Prostate gland (tissue), 2 donors: ENCODE measurements around the gene MAP3K4.

Experiments used
- POLR2A ChIP-seq: fragments of 450-650 bp; IDR thresholded peaks from one replicate; pipeline ENCODE4 v1.6.1; 2016; ENCODE audit warnings: antibody characterized with exemption, mild to moderate bottlenecking
- TF ChIP-seq, protein P1 (sequence below), 4 experiments: fragments of 200-600 bp in 2 of 4; fragments of 450-650 bp in 2 of 4; sonication (generic) in 2 of 4; IDR thresholded peaks; 1 replicate in 3 of 4; 2 replicates in 1 of 4; pipeline ENCODE4 v1.5.1; 2016 to 2019; ENCODE audit warnings: antibody characterized with exemption in 4 of 4, mild to moderate bottlenecking in 2 of 4, moderate library complexity in 2 of 4

DNA sequence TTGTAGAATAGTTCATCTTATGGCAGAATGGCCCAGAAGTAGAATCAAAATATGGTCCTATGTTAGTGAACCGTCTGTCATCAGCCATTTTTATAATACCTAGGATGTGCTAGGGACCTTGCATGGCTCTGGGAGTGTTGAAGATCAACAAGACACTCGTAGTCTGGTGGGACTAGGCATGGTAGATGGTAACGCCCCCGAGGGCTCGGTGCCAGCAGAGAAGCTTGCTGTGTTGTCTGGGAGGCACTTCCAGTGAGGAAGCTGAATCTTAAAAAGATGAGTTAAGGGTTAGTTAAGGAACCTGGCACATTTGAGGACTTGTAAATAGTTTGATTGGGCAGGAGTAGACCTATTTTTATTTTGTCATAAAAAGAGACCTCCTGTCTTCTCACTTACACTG, 82.4 kb downstream of the MAP3K4 start:
- no peak for TF ChIP-seq POLR2A
- TF ChIP-seq, protein P1, sequence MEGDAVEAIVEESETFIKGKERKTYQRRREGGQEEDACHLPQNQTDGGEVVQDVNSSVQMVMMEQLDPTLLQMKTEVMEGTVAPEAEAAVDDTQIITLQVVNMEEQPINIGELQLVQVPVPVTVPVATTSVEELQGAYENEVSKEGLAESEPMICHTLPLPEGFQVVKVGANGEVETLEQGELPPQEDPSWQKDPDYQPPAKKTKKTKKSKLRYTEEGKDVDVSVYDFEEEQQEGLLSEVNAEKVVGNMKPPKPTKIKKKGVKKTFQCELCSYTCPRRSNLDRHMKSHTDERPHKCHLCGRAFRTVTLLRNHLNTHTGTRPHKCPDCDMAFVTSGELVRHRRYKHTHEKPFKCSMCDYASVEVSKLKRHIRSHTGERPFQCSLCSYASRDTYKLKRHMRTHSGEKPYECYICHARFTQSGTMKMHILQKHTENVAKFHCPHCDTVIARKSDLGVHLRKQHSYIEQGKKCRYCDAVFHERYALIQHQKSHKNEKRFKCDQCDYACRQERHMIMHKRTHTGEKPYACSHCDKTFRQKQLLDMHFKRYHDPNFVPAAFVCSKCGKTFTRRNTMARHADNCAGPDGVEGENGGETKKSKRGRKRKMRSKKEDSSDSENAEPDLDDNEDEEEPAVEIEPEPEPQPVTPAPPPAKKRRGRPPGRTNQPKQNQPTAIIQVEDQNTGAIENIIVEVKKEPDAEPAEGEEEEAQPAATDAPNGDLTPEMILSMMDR (IDR thresholded peaks at IDR 0.05) = no peak
